NOMO-1 (cell line): ENCODE data around the gene GNAS-AS1.

ENCODE experiments used
- DNase-seq, 2 experiments: peaks; one replicate each; lab custom pipeline; 2025; ENCODE audit not compliant: unreplicated experiment in 2 of 2; lab: John Stamatoyannopoulos, UW

The GNAS-AS1 gene

DNA sequence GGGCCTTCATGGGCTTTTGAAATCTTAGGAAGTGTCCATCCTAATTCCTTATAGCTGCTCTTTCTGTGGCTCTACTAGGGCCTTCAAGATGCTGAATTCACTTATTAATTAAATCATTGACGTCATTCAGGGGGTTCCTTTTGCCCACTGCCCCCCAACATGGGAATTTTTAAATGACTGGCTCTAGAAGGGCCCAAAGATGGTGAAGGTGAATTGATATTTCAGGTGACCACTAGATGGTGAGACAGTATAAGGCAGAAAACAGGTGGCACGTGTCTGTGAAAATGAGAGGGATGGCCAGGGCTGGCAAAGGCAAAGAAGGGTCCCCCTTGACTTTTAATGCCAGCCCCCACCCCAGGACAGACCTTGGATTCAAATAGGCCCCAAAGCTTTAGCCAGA is 13.6 kb upstream of the GNAS-AS1 start:
- DNase-seq = no peak

DNA sequence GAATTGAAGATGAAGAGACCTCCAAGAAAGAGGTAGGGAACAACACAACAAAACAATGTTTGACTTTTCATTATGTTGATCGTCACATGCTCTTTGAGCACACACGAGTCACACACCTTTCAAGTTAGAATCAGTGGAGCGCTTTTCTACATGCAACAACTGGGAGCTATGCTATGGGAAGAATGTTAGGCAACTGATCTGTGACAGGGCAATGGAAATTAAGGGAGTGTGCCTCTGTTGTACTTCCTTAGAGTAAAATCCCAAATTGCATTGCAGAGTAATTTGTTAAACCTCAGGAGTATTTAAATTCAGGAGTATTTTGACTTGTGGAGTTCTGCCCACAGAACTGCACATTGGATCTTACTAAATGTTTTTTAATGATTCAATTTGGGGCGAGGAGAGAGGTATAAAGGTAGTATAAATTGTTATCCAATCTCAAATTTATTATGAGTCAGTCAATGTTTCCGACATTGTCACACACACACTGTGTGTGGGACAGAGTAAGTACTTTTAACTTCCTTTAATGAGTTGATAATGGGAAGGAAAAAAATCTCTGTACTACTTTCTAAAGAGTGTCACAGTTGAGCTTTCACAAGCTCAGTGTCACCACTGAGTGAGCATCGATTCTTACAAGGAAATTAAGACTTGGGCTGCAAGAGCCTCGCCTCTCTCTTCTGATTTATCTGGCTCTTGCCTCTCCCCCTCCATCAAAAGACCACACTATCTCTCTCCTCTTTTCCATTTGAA is 12.5 kb upstream of the GNAS-AS1 start:
- DNase-seq = no peak

DNA sequence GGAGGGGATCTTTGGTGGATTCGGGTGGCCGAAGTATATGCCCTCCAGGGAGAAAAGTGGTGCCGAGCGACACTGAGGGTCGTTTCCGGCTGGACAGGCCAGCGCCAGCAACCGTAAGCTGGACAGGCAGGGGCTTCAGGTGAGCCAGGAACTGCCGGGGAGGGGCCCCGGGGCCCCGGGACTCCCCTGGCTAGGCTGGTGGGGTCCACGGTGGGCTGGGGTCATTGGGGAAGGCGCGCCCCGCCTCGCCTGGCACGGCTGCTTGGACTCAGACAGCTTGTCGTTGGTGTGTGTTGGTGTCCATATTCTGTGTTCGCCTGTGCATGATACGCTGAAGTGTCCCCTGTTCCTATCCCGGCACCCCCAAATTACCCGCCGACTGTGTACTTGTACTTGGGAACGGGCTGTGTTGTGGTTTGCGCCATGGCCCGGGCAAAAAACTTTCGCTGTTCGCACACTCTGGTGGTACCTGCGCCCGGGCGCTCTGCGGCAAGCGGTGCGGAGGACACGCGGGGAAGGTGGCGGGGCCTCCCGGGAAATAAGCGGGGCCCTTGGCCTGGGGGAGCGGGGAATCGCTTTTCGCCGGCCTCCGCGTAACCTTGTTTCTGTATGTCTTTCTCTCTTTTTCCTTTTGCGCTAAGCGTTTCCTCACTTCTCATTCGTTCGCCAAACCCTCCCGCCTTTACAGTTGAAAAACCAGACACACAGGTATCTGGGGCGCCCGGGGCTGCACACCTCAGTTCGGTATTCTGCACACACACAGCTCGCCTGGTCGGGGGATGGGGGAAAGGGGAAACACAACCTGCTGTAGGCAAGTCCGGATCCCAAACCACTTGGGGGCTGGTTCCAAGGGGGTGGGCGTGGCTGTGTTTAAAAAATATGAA is 5.0 kb upstream of the GNAS-AS1 start:
- no peak for DNase-seq

DNA sequence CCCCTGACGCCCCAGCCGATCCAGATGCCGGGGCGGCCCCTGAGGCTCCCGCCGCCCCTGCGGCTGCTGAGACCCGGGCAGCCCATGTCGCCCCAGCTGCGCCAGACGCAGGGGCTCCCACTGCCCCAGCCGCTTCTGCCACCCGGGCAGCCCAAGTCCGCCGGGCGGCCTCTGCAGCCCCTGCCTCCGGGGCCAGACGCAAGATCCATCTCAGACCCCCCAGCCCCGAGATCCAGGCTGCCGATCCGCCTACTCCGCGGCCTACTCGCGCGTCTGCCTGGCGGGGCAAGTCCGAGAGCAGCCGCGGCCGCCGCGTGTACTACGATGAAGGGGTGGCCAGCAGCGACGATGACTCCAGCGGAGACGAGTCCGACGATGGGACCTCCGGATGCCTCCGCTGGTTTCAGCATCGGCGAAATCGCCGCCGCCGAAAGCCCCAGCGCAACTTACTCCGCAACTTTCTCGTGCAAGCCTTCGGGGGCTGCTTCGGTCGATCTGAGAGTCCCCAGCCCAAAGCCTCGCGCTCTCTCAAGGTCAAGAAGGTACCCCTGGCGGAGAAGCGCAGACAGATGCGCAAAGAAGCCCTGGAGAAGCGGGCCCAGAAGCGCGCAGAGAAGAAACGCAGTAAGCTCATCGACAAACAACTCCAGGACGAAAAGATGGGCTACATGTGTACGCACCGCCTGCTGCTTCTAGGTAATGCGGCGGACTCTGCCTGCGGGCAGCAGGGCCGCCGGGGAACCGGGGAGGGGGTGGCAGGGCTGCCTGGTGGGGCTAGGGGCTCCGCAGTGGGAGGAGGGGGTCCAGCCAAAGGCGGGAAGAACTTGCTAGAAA is 4.2 kb upstream of the GNAS-AS1 start:
- DNase-seq = no peak

DNA sequence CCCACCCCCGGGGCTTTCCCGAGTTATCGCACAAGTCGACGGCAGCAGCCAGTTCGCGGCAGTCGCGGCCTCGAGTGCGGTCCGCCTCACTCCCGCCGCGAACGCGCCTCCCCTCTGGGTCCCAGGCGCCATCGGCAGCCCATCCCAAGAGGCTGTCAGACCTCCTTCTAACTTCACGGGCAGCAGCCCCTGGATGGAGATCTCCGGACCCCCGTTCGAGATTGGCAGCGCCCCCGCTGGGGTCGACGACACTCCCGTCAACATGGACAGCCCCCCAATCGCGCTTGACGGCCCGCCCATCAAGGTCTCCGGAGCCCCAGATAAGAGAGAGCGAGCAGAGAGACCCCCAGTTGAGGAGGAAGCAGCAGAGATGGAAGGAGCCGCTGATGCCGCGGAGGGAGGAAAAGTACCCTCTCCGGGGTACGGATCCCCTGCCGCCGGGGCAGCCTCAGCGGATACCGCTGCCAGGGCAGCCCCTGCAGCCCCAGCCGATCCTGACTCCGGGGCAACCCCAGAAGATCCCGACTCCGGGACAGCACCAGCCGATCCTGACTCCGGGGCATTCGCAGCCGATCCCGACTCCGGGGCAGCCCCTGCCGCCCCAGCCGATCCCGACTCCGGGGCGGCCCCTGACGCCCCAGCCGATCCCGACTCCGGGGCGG is 3.4 kb upstream of the GNAS-AS1 start:
- DNase-seq = no peak

DNA sequence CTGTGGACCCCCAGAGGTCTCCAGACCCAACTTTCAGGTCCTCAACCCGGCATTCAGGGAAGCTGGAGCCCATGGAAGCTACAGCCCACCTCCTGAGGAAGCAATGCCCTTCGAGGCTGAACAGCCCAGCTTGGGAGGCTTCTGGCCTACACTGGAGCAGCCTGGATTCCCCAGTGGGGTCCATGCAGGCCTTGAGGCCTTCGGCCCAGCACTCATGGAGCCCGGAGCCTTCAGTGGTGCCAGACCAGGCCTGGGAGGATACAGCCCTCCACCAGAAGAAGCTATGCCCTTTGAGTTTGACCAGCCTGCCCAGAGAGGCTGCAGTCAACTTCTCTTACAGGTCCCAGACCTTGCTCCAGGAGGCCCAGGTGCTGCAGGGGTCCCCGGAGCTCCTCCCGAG is 2.8 kb upstream of the GNAS-AS1 start:
- DNase-seq = no peak

DNA sequence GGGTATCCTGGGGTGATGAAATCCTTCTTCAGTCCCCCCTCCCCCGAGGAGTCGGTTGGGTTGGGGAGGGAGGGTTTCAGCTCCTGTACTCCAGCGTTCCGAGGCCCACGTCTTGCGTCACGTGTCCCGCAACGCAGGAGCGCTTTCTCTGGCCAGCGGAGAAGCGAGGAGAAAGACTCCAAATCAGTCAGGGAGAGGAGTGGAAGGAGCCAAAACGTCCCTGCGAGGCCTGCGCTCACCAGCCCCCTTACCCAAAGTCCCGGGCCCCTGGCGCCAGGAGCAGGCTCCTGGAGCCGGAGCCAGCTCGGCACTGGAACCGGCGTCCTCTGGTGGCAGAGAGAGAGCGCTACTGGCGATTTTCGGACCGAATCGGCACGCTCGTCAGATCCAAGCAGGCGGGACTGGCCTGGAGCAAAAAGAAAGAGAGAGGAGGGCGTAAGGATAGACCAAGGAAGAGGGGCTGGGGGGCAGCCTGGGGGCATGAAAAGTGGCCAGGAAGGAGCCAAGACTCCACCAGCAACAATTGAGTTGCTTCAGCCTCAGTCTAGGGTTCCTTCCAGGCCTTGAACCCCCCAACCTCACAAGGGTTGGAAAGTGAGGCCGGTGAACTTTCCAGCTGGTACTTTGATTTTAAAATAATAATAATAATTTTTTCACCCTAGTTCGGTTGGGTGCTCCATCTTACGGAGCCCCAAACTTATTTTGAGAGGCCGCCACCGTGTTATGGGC is 2.0 kb upstream of the GNAS-AS1 start, which contains the start of gene GNAS:
TSS of gene GNAS (plus strand) at position 174 of the 729 bp plus-strand sequence.
- DNase-seq = no peak

DNA sequence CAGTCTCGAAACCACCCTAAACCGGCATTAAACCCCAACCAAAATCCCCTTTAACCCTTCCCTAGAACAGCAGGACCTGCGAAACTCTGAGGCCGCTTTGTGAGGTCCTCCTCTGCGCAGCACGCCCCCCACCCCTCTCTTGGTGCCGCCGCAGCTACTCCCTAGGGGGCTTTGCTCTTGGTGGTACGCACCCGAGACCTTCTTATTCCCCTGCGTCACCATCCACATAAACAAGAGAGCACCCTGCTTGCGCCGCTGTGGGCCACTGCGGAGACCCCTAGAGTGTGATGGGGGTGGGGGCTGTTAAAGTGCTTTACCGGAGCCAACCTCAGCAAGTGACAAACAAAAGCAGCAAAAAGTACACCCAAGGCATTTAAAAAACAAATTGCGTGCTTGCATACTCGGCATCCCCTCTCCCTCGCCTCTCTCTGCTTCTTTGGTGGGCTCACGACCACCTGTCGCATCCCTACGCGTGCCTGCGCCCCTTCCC is 1.3 kb upstream of the GNAS-AS1 start:
- no peak for DNase-seq

DNA sequence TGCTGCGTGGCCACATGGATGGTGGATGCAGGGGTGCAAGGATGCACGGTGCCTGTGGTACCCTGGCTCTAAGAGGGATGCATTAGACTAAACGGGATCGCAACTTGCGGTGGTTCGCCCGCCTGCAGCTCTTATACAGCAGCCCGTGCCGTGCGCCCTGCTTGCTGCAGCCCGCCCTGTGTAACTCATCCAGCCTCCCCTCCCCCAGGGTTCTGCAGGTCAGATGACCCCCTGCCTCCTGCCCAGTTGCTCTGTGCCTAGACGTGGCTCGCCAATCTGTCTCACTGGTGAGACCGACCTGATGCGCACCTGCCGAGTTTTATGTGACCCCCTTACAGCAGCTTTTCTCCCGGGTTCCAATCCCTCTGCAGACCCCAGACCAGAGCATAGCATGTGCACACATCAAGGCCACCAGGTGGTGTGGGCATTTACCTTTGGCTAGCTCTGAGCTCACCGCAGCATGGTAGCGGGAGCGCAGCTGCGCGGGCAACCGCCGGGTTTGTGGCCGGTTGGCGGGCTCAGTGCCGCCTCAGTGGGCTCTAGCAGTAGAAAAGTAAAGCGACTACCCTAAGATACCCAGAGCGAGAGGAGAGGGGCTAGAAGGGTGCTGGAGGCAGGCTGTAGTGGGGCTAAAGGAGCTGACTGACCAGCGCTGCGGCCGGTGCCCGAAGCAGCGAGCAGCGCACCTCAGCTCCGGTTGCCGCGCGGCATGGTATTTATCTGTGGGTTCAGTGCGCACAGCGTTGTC is 693 bp upstream of the GNAS-AS1 start:
- no peak for DNase-seq

DNA sequence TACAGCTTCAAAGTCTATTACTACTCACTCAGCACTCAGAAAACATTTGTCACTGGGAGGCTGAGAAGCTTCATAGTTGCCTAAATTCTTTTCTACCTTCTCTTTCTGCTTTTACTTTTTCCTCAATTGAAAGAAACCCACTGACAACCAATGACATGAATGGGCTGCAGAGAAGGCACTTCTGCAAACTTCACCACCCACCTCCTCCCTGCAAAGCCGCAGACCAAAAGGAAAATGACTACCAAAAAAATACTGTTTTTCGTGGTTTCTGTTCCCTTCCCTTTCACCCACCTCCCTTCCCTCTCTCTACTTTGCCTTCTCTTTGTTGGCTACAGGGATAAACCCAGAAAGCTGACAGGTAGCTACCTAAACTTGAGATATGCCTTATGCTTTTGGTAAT is 3.2 kb downstream of the GNAS-AS1 start:
- peak; percentile 73 to 84 for DNase-seq

DNA sequence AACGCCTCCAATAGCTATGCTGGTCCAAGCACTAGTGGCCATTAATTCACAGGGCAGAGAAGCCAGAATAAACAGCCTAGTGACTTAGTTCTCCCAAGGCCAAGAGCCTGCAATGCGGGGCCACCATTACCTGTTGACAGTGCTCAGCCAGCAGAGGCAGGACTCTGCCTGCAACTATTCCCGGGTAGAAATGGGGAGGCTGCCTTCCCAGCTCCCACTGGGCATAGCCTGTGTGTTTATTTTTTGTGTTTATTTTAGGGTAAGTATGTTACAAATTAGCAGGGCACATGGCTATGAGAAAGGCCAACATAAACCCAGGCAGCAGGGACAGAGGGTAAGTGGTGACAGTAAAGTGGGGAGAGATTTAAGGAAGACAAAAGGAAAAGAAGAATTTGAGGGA is 5.0 kb downstream of the GNAS-AS1 start:
- no peak for DNase-seq

DNA sequence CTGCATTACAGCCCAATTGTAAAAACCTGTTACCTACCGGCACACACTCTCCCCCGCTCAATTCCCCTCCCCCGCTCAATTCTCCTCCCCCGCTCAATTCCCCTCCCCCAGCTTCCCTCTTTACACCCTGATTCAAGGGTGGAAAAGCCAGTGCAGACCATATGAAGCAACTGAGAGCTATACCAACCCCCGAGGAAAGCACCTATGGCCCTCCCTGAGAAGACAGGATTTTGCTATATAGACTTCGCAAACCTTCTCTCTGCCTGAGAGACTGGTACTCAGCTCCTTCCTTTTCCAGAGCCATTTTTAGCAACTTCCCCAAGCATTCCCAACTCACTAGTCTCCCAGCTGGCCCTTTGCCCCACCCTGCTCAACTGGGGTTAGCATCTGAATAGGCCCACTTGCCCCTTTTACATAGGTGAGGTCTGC is 7.6 kb downstream of the GNAS-AS1 start:
- no peak for DNase-seq

DNA sequence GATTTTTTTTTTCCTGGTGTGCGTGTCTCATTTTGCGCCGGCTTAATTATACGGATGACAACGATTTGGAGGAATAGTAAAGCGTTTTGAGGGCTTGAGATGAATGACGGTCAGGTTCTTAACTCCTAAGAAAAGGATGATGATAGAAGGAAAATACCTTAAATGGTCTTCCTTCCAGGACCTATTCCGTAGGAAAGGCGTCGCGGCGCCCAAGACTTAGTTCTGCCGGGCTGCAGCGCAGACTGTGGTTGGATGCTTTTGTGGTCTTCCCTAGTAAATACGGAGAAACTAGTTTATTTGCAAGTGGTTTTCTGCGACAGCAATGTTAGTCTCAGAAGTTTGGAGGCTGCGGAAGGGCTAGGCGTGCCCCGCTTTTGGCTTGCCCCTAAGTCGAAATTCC is 8.4 kb downstream of the GNAS-AS1 start:
- DNase-seq = no peak

DNA sequence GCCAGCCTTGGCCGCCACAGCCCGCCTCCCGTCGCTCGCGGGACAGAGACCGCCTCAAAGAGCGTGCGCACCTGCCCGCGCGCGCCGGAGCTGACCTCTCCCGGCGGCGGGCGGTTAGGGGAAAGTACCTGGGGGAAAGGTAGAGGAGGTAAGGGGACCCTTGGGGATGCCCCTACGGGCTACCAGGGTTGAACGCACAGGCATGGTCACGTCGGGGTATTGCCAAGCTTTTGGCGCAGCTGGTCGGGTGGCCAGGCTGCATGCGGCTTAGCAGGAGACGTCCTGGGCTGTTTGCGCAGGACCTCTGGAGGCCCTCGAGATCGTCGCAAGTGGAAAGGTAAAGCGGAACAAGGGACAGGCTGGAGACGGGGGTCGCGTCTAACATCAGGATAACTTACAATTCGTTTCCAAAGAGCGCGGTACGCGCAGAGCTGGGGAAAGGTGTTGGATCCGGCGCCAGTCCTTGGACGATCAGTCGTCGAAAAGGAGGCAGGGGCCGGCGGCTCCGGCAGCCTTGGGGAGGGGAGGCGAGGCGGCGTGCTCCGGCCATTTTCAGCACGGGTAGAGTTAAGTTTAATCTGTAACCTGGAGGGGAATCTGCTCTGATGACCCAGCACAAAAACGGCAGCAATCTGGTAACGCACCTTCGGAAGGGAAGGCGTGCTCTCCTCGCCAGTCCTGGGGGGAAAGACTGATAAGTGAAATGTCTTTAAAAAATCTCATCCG is 9.0 kb downstream of the GNAS-AS1 start:
- DNase-seq = no peak

DNA sequence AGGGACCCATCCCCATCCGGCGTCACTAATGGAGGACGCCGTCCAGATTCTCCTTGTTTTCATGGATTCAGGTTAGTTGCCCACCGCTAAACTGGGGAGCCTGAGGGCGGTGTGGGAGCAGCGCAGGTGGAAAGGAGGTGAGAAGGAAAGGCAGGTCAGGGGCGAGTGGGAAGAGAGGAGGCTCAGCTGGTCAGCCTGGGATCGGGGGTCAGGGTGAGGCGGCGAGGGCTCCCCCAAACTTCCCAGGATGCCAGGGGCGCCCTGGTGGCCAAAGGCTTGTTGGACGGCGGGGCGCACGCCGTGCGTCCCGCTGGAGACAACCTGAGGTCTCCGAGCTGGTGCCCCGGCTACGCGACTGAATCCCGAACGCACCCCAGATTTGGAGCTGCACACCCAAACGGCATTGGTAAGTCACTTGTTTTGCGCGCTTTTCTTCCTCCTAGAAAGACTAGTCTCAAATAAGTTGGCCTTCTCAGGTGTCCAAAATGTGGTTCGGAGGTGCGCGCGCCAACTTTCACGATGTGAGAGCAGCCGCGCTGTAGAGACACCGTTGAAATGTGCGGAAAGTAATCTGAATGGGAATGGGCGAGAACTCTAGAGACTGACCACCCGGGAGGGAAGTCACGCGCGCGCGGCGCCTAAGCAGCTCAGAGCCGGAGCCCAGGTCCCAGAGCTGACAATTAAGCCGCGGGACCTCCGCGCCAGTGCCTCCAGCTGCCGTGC is 9.7 kb downstream of the GNAS-AS1 start:
- DNase-seq = no peak

DNA sequence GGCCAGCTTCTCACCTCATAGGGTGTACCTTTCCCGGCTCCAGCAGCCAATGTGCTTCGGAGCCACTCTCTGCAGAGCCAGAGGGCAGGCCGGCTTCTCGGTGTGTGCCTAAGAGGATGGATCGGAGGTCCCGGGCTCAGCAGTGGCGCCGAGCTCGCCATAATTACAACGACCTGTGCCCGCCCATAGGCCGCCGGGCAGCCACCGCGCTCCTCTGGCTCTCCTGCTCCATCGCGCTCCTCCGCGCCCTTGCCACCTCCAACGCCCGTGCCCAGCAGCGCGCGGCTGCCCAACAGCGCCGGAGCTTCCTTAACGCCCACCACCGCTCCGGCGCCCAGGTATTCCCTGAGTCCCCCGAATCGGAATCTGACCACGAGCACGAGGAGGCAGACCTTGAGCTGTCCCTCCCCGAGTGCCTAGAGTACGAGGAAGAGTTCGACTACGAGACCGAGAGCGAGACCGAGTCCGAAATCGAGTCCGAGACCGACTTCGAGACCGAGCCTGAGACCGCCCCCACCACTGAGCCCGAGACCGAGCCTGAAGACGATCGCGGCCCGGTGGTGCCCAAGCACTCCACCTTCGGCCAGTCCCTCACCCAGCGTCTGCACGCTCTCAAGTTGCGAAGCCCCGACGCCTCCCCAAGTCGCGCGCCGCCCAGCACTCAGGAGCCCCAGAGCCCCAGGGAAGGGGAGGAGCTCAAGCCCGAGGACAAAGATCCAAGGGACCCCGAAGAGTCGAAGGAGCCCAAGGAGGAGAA is 10.5 kb downstream of the GNAS-AS1 start:
- no peak for DNase-seq

DNA sequence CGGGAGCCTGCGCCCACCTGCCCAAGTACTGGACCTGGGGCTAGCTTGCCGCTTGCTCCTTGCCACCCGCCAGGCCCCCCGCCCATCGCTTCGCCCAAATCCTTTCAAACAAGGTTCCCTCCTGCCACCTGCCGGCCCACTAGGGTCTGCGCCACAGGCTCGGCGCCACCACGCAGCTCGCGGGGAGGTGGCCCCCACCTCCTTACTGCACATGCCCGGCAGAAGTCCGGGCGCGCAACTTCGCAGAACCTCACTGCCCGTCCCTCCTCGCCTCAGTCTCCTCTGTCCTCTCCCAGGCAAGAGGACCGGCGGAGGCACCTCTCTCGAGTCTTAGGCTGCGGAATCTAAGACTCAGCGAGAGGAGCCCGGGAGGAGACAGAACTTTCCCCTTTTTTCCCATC is 11.2 kb downstream of the GNAS-AS1 start:
- DNase-seq = peak; percentile 11 to 24
